Pulmonary artery endothelial cell (primary cell): ENCODE measurements around the gene GRAMD4. TPM values are rescaled to one million over a fixed set of nuclear protein-coding genes. Genes with fewer than 3 reads are reported as not detected.

ENCODE experiments used
- DNase-seq: peaks from one replicate; pipeline ENCODE4 v3.0.0-alpha.2; 2011; ENCODE audit warnings: low read depth, low spot score
- total RNA-seq: library from RNA; depleted of rRNA; stranded (reverse); fragments of >200 nt; gene quantifications from 2 replicates; pipeline ENCODE4 v1.2.3, GENCODE V29; 2014

Gene GRAMD4
- total RNA-seq, 1 donor from 2014 or later: 21.0 TPM

GRCh38 chr22:46654927-46655595 is 34.9 kb downstream of the GRAMD4 start:
- no peak for DNase-seq

DNA sequence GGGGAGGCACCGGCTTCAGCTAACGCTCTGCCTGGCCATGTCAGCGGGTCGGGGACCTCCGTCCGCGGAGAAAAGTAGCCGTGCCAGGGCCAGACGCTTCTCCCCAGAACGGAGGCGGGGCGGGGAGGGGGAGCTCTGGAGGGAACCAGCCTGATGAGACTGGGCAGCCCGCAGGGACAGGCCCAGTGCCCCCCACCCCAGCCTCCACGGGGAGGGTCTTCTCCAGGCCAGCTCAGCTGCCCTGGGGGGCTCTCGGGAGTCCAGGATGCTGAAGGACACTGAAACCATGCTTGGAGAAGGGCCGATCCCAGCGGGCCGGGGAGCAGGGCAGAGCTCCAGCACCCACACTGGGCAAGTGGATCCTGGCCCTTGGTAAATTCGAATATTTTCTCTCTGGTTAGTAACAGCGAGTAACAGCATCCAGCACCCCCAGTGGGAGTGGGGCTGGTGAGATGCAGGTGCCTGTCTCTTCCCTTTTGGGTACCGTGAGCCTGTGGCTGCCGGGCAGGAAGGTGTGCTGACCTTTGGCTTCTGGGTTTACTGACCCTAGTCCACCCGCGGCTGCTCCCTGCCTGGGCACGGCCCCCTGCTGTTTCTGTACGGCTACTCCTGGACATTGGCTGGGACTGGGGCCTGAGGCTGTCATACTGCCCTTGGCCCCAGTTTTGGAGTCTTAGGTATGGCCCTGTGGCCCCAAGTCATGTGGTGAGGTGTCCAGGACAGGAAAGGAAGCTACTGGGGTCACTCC is 35.8 kb downstream of the GRAMD4 start:
- DNase-seq: no peak

DNA sequence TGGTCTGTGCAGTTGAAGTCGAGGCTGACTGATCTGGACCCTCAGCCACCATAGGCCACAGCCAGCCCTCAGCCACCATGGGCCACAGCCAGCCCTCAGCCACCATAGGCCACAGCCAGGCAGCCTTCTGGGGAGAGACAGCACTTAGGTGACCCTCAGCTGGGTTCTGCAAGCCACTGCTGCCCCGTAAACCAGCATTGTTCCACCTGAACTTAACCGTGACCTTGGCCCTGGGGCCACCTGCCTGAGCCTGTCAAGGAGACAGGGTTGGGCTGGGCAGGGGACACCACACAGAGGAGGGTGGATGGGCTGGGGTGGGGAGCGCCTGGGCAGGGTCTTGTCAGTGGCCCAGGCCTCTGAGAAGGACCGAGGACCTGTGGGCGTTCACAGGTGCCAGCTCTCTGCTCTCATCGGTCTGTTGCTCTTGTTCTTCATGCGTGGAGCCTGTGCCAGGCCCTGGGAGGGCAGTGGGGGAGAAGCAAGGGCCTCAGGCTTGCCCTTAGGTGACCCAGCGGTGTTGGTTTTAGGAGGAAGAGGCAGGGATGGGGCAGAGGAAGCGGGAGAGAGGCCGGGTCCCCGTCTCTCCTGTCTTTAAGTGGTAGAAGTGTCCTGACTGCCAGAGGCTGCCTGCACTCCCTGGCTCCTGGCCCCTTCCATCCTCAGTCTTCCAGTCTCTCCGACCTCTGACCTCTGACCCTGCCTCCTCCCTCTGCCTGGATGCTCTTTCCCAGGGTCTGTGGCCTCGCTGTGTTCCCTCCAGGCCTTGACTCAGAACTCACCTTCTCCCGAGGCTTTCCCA is 36.9 kb downstream of the GRAMD4 start:
- DNase-seq: no peak

DNA sequence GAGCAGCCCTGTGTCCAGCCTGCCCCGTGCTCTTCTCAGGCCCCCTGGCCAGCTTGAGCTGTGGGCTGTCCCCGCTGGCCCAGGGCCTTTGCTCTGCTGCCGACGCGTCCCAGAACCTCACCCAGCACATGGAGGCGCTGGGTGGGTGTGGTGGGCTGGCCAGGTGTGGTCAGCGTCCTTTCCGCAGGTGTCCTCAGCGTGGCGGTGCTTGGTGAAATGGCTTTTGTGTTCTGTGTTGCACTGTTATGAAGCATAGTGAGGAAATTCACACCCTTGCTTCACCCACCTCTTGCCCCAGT is 37.4 kb downstream of the GRAMD4 start:
- DNase-seq: no peak

DNA sequence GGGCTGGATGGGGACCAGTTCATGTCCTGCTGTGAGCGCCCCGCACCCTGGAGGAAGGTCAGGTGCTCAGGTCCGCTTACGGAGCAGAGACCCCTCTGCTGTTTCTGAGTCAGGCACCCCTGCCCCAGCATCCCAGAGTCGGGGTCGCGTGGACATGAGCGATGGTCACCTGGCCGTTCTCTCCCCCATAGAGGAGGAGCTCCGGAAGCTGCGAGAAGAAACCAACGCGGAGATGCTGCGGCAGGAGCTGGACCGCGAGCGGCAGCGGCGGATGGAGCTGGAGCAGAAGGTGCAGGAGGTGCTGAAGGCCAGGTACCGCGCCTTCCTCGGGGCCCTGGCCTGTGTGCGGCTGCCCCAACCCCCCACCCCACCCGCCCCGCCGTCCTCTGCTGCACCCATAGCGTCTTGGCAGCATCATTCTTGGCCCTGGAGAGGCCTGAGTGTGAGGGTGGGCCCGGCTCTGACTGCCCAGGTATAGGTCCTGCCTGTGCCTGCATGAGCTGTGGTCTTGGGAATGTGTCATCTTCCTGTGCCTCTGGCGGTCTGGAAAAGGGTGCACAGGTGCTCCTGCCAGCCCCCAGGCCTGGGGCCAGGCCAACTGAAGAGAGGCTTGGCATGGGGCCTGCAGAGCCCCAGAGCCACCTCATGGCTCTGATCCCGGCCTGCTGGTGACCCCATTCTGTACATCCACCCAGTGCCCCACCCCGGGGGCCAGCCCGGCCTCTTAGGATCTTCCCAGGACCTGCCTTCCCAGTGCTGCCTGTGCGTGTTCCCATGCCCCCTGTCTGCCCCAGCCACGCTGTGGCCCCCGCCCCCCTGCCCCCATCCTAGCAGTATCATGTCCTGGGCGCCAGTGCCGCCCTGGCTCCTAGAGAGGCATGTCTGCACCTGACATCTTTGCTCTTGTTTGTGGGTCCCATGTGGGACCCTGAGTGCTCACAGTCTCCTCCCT is 38.1 kb downstream of the GRAMD4 start:
- no peak for DNase-seq

DNA sequence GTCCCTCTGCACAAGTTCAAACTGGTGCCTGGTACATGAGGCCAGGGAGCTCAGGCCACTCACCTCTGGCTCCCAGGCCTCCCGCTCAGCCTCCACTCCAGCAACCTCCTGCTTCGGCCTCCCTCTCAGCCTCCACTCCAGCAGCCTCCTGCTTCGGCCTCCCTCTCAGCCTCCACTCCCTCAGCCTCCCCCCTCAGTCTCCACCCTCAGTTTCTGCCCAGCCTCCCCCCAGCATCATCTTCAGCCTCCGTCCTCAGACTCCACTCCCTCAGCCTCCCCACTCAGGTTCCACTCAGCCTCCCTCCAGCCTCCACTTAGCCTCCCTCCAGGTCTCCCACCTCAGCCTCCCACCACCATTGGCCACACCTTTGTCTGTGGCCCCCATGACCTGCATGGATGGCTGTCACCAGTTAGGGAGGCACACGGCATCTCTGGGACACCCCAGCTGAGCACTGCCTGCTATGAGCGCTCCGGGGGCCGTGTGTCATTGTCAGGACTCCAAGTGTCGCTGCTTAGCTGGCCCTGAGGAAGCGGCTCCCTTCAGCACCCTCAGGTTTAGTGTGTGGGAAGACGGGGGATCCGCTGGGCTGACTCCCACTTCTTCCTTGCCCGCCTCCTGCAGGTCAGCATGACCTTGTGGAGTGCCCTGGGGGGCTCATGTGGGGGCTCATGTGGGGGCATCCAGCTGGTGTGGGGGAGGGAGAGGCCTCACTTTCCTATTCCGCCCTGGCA is 39.0 kb downstream of the GRAMD4 start:
- DNase-seq: no peak

GRCh38 chr22:46659791-46660186 is 39.6 kb downstream of the GRAMD4 start:
- DNase-seq: no peak

DNA sequence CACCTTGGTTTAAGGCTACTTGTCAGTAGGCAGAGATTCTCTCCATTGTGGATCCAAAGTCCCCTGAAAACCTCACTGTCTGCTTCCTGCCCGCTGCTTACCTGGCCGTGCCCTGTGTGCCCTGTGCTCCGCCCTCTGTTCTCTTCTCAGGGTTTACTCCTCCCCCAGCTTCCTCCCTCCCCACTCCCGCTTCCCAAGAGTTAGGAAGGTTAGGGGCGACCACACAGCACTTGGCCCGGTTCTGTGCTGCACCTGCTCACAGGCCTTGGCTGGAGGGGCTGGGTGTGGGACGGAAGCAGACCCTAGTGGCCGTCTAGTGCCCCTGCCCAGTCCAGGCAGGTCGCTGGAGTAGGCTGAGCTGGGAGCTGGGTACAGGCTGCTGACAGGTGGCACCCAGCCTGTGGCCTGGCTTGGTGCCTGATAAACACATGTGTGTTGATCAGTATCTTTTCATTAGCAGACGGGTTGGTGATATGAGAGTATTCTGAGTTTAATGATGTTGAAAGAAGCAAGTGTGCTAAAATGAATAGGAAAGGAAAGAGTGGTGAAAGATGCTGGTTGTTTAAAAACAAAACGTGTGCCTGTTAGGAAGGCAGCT is 40.5 kb downstream of the GRAMD4 start:
- DNase-seq: no peak

DNA sequence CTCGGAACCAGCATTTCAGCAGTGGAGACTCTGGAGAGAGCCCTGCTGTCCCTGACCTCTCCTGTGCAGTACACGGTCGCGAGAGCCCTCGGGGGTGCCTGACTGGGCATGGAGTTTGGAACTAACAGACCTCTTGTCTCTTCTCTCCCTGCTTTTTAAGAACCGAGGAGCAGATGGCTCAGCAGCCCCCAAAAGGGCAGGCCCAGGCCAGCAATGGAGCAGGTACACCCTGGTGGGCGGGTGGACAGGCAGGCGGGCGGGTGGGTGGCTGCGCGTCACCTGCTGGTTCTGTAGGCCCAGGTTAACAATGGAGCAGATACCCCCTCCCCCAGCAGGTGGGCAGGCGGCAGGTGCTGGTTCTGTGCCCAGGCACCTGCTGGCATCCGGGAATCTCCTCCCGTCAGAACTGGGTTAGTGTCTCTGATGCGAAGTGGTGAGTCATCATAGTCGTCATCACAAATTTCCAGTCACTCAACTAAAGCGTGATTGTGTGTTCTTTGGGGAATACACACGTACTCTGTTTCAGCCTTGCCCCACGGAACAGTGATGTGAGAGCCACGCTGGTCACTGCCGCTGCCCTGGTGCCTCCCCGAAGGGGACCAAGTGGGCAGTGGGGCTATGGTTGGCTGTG is 41.1 kb downstream of the GRAMD4 start:
- no peak for DNase-seq

DNA sequence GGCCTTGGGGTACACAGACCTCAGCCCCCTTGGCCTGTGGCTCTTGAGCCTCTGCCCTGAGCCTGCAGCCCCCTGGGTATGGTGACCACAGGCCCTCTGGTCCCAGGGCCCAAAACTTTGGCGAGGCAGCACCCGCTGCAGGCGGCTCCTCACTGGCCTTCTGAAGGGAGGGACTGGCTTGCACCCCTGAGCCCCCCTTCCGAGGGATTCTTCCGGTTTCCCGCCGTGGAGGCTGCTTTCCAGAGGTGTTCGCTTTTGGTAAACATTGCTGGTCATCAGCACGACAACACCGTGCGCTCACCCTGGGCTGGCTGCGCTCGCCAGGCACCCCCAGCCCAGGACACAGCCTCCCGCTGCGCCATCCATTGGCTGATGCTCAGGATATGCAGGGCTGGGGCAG is 42.0 kb downstream of the GRAMD4 start:
- DNase-seq: no peak

GRCh38 chr22:46663001-46663400 is 42.8 kb downstream of the GRAMD4 start:
- DNase-seq: no peak

GRCh38 chr22:46663436-46664100 is 43.4 kb downstream of the GRAMD4 start:
- no peak for DNase-seq

DNA sequence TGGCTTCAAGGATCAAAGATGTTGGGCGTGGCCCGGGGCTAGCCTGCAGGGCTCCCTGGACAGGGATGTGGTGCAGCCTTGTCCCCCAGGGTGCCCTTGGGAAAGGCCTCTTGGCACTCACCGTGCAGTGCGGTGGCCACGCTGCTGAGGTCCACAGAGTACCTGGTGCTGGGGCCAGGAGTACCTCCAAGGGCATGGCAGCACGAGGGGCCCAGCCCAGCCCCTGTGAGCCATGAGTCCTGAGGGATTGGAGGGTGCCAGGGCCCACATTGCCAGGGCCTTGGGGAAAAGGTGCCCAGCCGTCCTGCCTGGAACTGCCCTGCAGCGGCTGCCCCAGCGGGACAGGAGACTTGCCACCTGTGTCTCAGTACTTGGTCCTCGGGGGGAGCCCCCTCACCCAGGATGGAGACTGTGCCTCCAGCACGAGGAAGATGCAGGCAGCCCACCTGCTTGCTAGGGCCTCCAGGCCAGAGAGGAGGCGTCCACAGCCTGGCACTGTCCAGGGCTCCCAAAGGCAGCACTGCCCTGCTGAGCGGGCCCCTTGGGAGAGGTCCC is 44.2 kb downstream of the GRAMD4 start:
- DNase-seq: no peak

DNA sequence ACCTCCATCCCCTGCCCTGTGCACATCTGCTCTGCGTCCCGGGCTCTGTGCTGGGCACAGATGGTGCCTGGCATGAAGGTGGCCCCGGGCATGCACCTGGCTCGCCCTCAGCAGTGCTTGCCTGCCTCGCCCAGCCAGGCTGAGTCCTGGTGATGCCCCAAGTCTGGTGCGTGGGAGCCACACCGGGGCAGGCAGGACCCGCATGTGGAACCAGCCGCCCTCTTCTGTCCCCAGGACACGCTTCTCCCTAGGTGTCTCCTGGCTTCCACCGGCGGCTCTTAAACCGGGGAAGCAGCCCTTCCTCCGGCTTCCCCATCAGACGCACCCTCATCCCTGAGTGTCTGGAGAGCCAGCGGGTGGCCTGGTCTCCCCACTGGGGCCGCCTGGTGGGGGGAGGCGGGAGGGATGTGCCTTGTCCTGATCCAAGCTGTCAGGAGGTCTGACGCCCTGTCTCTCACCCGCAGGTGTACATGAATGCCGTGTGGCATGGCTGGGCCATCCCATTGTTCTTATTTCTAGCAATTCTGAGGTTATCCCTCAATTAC is 45.0 kb downstream of the GRAMD4 start:
- no peak for DNase-seq

DNA sequence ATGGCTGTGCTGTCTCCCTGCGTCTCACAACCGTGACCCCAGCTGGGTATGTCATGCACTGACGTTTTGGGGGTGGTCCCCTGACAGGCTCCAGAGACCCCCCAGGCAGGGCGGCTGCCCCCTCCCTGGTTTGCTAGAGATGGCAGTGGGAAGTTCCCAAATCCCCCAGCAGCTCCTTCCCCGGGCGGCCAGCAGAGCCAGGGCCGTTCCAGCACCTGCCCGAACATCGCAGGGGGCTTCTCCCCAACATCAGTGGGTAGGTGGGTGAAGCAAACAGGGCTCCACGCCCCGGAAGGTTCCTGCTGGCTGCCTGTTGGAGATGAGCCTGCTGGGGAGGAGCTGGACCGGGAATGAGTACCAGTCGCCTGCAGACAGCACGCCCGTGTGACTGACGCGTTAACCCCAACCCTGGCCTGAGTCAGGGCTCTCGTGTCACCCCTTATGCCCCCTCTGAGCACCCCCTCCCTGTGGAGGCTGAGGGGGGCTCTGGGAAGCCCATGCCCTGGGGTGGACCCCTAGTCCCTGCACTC is 45.6 kb downstream of the GRAMD4 start:
- no peak for DNase-seq

DNA sequence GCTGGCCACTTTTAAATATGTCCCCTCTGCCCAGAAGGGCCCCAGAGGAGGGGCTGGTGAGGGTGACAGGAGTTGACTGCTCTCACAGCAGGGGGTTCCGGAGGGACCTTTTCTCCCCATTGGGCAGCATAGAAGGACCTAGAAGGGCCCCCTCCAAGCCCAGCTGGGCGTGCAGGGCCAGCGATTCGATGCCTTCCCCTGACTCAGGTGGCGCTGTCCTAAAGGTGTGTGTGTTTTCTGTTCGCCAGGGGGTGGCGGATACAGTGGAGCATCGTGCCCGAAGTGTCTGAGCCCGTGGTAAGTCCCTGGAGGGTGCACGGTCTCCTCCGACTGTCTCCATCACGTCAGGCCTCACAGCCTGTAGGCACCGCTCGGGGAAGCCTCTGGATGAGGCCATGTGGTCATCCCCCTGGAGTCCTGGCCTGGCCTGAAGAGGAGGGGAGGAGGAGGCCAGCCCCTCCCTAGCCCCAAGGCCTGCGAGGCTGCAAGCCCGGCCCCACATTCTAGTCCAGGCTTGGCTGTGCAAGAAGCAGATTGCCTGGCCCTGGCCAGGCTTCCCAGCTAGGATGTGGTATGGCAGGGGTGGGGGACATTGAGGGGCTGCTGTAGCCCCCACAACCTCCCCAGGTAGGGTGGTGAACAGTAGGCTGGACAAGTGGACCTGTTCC is 46.5 kb downstream of the GRAMD4 start:
- DNase-seq: no peak

DNA sequence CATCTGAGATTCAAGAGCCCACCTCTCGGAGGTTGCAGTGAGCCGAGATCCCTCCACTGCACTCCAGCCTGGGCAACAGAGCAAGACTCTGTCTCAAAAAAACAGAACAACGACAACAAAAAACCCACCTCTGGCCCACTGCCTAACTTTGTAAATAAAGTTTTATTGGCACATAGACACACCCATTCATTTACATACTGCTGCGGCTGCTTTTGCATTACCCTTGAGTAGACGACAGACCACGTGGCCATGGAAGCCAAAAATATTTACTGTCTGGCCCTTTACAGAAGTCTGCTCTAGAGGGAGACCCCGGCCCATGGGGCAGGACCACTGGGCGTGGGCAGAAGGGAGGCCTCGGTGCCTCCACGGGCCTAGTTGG is 47.0 kb downstream of the GRAMD4 start:
- no peak for DNase-seq

DNA sequence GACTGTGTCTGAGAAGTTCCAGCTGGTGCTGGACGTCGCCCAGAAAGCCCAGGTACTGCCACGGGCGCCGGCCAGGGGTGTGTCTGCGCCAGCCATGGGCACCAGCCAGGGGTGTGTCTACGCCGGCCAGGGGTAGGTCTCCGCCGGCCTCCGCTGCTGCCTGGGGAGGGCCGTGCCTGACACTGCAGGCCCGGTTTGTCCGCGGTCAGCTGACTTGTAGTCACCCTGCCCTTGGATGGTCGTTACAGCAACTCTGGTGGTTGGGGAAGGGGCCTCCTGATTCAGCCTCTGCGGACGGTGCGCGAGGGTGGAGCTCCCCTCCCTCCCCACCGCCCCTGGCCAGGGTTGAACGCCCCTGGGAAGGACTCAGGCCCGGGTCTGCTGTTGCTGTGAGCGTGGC is 47.9 kb downstream of the GRAMD4 start:
- DNase-seq: no peak
